T47D (cell line): ENCODE results near the gene PRSS33.

Experiments
- DNase-seq, 2 experiments: peaks; one replicate each; pipeline versions ENCODE4 v3.0.0 to v3.0.0-alpha.2; 2011 to 2012; ENCODE audit warnings: low read depth in 1 of 2, low spot score in 1 of 2
- JUND ChIP-seq: IDR thresholded peaks from 2 replicates; pipeline ENCODE4 v1.6.1; 2012; ENCODE audit warnings: low read depth
- in situ Hi-C: cut with HindIII; loops from 2 replicates; pipeline ENCODE4 v1.10.0; 2016; ENCODE audit warnings: low sequenced_read_pairs, low pct_unique_long_range_greater_than_20kb

The PRSS33 gene

GRCh38 chr16:2787406-2787805, at the start of gene PRSS33:
TSS of gene PRSS33 (minus strand) at chr16:2787560. CDS start at chr16:2786547, 1,013 bp downstream.
- TF ChIP-seq JUND: no peak
- in situ Hi-C loops: no loop called here

GRCh38 chr16:2836646-2837508, 49.5 kb upstream of the PRSS33 start:
- no peak for DNase-seq
- TF ChIP-seq JUND: no peak
- in situ Hi-C loops: no loop called here

More at GRCh38 chr16:2787406-2787805, at the start of gene PRSS33:
- no peak for DNase-seq

GRCh38 chr16:2835638-2836493, 48.5 kb upstream of the PRSS33 start:
- DNase-seq: peak; percentile 65 to 96
- no peak; the same call in 1 of the 2 replicates for TF ChIP-seq JUND
- in situ Hi-C loops: no loop called here

GRCh38 chr16:2834968-2835367, 47.6 kb upstream of the PRSS33 start:
- DNase-seq: no peak
- no peak for TF ChIP-seq JUND
- in situ Hi-C loops: no loop called here

GRCh38 chr16:2833776-2834175, 46.4 kb upstream of the PRSS33 start:
- DNase-seq: no peak
- in situ Hi-C loops: no loop called here
- TF ChIP-seq JUND: no peak

GRCh38 chr16:2831203-2831602, 43.8 kb upstream of the PRSS33 start:
- no peak for DNase-seq
- no peak for TF ChIP-seq JUND
- in situ Hi-C loops: no loop called here

- no peak for DNase-seq
- TF ChIP-seq JUND: no peak
- in situ Hi-C loops: no loop called here
These were observed 43.0 kb upstream of the PRSS33 start for GRCh38 chr16:2830355-2830695.

GRCh38 chr16:2829501-2830354, 42.4 kb upstream of the PRSS33 start, which contains the start of gene ZG16B:
TSS of gene ZG16B (plus strand) at chr16:2830303. CDS start at chr16:2830442, 139 bp downstream.
- TF ChIP-seq JUND: no peak
- in situ Hi-C loops: no loop called here

GRCh38 chr16:2828876-2829430, 41.6 kb upstream of the PRSS33 start:
- no peak for TF ChIP-seq JUND
- in situ Hi-C loops: no loop called here
- DNase-seq: no peak

More at GRCh38 chr16:2829501-2830354, 42.4 kb upstream of the PRSS33 start, which contains the start of gene ZG16B:
- peak; percentile 84 to 96 for DNase-seq

GRCh38 chr16:2828521-2828840, 41.1 kb upstream of the PRSS33 start:
- no peak for TF ChIP-seq JUND
- in situ Hi-C loops: no loop called here
- DNase-seq: no peak

GRCh38 chr16:2827831-2828520, 40.6 kb upstream of the PRSS33 start:
- TF ChIP-seq JUND: no peak
- peak in 1 of 2 experiments; percentile 46 for DNase-seq
- in situ Hi-C loops: no loop called here

GRCh38 chr16:2827374-2827791, 40.0 kb upstream of the PRSS33 start:
- in situ Hi-C loops: no loop called here

More at GRCh38 chr16:2827374-2827791, 40.0 kb upstream of the PRSS33 start:
- TF ChIP-seq JUND: no peak
- no peak for DNase-seq
